ENCODE results near the gene ST7. TPM values are rescaled to one million over a fixed set of nuclear protein-coding genes. Genes with fewer than 3 reads are reported as not detected.

Gene ST7
- polyA plus RNA-seq, 2 of the 4 experiments (the other 2 are of a cell fraction), result 16.2 to 26.0 TPM

- ChIA-PET CTCF (interaction anchor here (0.6 to 0.7 kb wide), 2 partner anchors 38 to 935 kb away, joined by 3 read pairs; no protein-coding TSS in a partner anchor), POLR2A (no interaction called here)
- FAIRE-seq (no peak), DNase-seq (ENCODE audit: low read depth in 1 of 2, low spot score in 1 of 2) (no peak), ATAC-seq (no peak)
- WGBS (ENCODE audit: missing lambda C conversion rate), result 81% methylated on average over 3 of the region's 3 CpGs
- Histone ChIP-seq H3K27ac (no peak overlapping the region), H3K4me1 (peaks cover 16% of the 10 kb centered on the region), H3K4me2 (no peak overlapping the region), H3K4me3 (no peak overlapping the region), H3K9me3 (no peaks in the 10 kb centered on the region)
- TF ChIP-seq, protein P1, sequence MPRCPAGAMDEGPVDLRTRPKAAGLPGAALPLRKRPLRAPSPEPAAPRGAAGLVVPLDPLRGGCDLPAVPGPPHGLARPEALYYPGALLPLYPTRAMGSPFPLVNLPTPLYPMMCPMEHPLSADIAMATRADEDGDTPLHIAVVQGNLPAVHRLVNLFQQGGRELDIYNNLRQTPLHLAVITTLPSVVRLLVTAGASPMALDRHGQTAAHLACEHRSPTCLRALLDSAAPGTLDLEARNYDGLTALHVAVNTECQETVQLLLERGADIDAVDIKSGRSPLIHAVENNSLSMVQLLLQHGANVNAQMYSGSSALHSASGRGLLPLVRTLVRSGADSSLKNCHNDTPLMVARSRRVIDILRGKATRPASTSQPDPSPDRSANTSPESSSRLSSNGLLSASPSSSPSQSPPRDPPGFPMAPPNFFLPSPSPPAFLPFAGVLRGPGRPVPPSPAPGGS (IDR thresholded peaks at IDR 0.05), result no peak
- TF ChIP-seq EP300 (IDR thresholded peaks at IDR 0.05) (no peak), RARB (CRISPR knock-in tag; IDR thresholded peaks at IDR 0.05) (no peak), RAD21 (conservative IDR thresholded peaks at IDR 0.05 in 1 of 2, IDR thresholded peaks at IDR 0.05 in 1 of 2) (no peak), JUNB (IDR thresholded peaks at IDR 0.05) (no peak), FOXS1 (CRISPR knock-in tag; IDR thresholded peaks at IDR 0.05) (no peak), NR3C1 (IDR thresholded peaks at IDR 0.05) (no peak), ZC3H11A (IDR thresholded peaks at IDR 0.05) (no peak), ZFP36 (IDR thresholded peaks at IDR 0.05; ENCODE audit: borderline replicate concordance, partially characterized antibody) (no peak), CHD4 (IDR thresholded peaks at IDR 0.05; ENCODE audit: borderline replicate concordance) (no peak), RFX5 (IDR thresholded peaks at IDR 0.05) (no peak), HOXB13 (CRISPR knock-in tag; IDR thresholded peaks at IDR 0.05; ENCODE audit: low read depth) (no peak), KDM5A (IDR thresholded peaks at IDR 0.05) (no peak), TFCP2L1 (CRISPR knock-in tag; IDR thresholded peaks at IDR 0.05) (no peak), EHF (CRISPR knock-in tag; IDR thresholded peaks at IDR 0.05) (no peak), HOXB5 (CRISPR knock-in tag; IDR thresholded peaks at IDR 0.05) (no peak), MYC (IDR thresholded peaks at IDR 0.05; ENCODE audit: borderline replicate concordance, low read length) (no peak), BHLHE40 (IDR thresholded peaks at IDR 0.05; ENCODE audit: low read depth, low read length) (no peak)
- TF ChIP-seq, protein P2, sequence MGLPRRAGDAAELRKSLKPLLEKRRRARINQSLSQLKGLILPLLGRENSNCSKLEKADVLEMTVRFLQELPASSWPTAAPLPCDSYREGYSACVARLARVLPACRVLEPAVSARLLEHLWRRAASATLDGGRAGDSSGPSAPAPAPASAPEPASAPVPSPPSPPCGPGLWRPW (IDR thresholded peaks at IDR 0.05), result no peak
Measured at GRCh38 chr7:117071551-117071950, 118.2 kb downstream of the ST7 start.

GRCh38 chr7:117072620-117073118, 119.4 kb downstream of the ST7 start:
- DNase-seq (ENCODE audit: low read depth in 1 of 2, low spot score in 1 of 2) (no peak), FAIRE-seq (no peak)
- CTCF ChIA-PET, result no interaction called here

More at GRCh38 chr7:117072620-117073118, 119.4 kb downstream of the ST7 start:
- no peak for ATAC-seq
- 82% methylated on average over 7 of the region's 7 CpGs for WGBS (ENCODE audit: missing lambda C conversion rate)
- TF ChIP-seq FOSB (CRISPR knock-in tag; IDR thresholded peaks at IDR 0.05) (no peak), USF2 (IDR thresholded peaks at IDR 0.05) (no peak), NFE2L2 (conservative IDR thresholded peaks at IDR 0.05; ENCODE audit: low read length) (no peak), KDM1A (IDR thresholded peaks at IDR 0.05; ENCODE audit: low read depth) (no peak), REST (IDR thresholded peaks at IDR 0.05) (no peak), CEBPB (IDR thresholded peaks at IDR 0.05) (no peak), TP53 (CRISPR knock-in tag; IDR thresholded peaks at IDR 0.05) (no peak), RCOR1 (IDR thresholded peaks at IDR 0.05; ENCODE audit: low read depth, low read length) (no peak), FOXS1 (CRISPR knock-in tag; IDR thresholded peaks at IDR 0.05) (no peak)
- Histone ChIP-seq H3K4me1 (peaks cover 16% of the 10 kb centered on the region), H3K27ac (no peak overlapping the region), H3K4me2 (no peak overlapping the region), H3K4me3 (no peak overlapping the region), H3K9me3 (no peaks in the 10 kb centered on the region)
- POLR2A ChIA-PET, result no interaction called here
